HG03139 (cell line): ENCODE data around the gene EDNRA.

Source experiments
- ATAC-seq: cut with Tn5 transposase; IDR thresholded peaks from one replicate; pipeline ENCODE4 v1.9.1; 2021; ENCODE audit not compliant: unreplicated experiment

The EDNRA gene

GRCh38 chr4:147586032-147586431, 105.1 kb downstream of the EDNRA start:
- no peak for ATAC-seq

- ATAC-seq, result no peak
Observed at GRCh38 chr4:147586637-147587036, 105.7 kb downstream of the EDNRA start.

GRCh38 chr4:147587041-147587440, 106.1 kb downstream of the EDNRA start:
- no peak for ATAC-seq

DNA sequence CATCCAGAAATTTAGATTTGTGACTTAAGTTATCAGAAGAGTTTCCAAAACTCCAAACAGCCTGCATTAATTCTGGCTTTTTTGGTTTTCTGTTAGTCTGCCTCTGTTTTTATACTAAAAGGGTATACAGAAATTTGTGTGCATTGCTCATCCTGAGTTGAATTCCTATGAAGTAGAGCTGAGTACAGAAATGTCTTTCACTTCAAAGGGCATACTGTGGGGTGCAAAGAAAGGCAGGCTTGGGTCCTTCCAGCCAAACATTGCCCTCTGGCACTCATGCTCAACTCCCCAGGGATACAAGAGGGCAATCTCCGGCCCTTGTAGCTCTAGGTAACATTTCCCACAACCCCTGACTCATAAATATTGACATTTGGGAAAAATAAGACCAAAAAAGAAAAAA, 108.7 kb downstream of the EDNRA start:
- no peak for ATAC-seq

GRCh38 chr4:147590249-147590920, 109.5 kb downstream of the EDNRA start:
- peak; percentile 51 for ATAC-seq

DNA sequence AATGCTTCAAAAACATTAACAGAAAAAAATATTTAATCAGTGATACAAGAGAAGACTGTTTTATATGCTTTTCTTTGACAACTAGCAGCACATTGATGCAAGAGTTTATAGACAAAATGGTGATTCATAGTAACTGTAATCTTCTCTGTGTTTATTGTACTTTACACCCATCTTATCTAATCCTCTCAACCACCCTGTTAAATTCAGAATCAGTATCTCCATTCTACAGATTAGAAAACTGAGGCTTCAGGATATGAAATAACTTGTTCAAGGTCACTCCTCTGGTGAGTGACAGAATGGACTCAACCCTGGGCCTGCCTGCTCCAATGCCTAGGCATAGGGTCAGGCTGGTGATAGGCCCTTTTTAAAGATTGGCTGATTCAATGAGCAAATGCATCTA, 110.2 kb downstream of the EDNRA start:
- ATAC-seq, result no peak

- no peak for ATAC-seq
Observed at GRCh38 chr4:147594107-147594506, 113.2 kb downstream of the EDNRA start.
